CD4-positive, alpha-beta T cell (primary cell): ENCODE data around the gene CARD16. TPM values are rescaled to one million over a fixed set of nuclear protein-coding genes. Genes with fewer than 3 reads are reported as not detected.
"Not testable (repeated sequence)": the region's sequence is repeated elsewhere in the genome, so short reads cannot be mapped to it uniquely, and the experiment has no call there.

Experiments
- ATAC-seq: fragments of 200-7000 bp; cut with Tn5 transposase; one replicate; pipeline ENCODE4 v1.10.0; 2022; ENCODE audit warnings: mild to moderate bottlenecking; ENCODE audit not compliant: poor library complexity
- CTCF ChIA-PET: fragments of 350-600 bp; sonication (Branson Sonifier 250); formaldehyde crosslinking; loops from one replicate; lab custom pipeline; 2021; ENCODE audit warnings: antibody characterized with exemption, inconsistent platforms; lab: Charles Lee
- POLR2A ChIA-PET: fragments of 350-600 bp; sonication (Branson Sonifier 250); formaldehyde crosslinking; loops from one replicate; lab custom pipeline; 2021; ENCODE audit warnings: antibody characterized with exemption, inconsistent platforms; lab: Charles Lee
- DNase-seq, 14 experiments: peaks; one replicate each; pipeline ENCODE4 v3.0.0-alpha.2; 2013 to 2020; ENCODE audit warnings: mixed read lengths in 2 of 14
- H3K27ac ChIP-seq, 2 donors: one replicate each; pipeline versions ENCODE4 v1.5.1 to v1.7.0; 2013; ENCODE audit warnings: low read length in 2 of 2, low read depth in 1 of 2, mild to moderate bottlenecking in 1 of 2
- H3K27me3 ChIP-seq, 2 experiments: 1 replicate in 1 of 2; 2 replicates in 1 of 2; pipeline versions ENCODE4 v1.6.1 to v1.7.0; 2013; ENCODE audit warnings: low read length in 2 of 2, control low read depth in 1 of 2, mild to moderate bottlenecking in 1 of 2, moderate library complexity in 1 of 2; ENCODE audit not compliant: insufficient read depth in 2 of 2, control insufficient read depth in 1 of 2
- H3K36me3 ChIP-seq: one replicate; pipeline ENCODE4 v1.6.1; 2013; ENCODE audit warnings: low read length, control low read depth; ENCODE audit not compliant: insufficient read depth
- H3K4me1 ChIP-seq: one replicate; pipeline ENCODE4 v1.6.1; 2013; ENCODE audit warnings: low read length, control low read depth; ENCODE audit not compliant: insufficient read depth
- H3K4me3 ChIP-seq: one replicate; pipeline ENCODE4 v1.5.1; 2013; ENCODE audit warnings: mild to moderate bottlenecking, low read length, moderate library complexity
- H3K9me3 ChIP-seq, 2 experiments: 1 replicate in 1 of 2; 2 replicates in 1 of 2; pipeline versions ENCODE4 v1.6.1 to v1.7.0; 2013; ENCODE audit warnings: low read length in 2 of 2, mild to moderate bottlenecking in 2 of 2, control low read depth in 1 of 2, moderate library complexity in 1 of 2; ENCODE audit not compliant: control insufficient read depth in 1 of 2, insufficient read depth in 1 of 2
- H3K27ac Mint-ChIP-seq: one replicate; pipeline ENCODE4 v1.8.0; 2020; ENCODE audit warnings: mixed read lengths
- H3K27me3 Mint-ChIP-seq: one replicate; pipeline ENCODE4 v1.8.0; 2021; ENCODE audit warnings: mixed read lengths
- H3K36me3 Mint-ChIP-seq: one replicate; pipeline ENCODE4 v1.8.0; 2021; ENCODE audit warnings: low read depth, mixed read lengths
- H3K4me1 Mint-ChIP-seq: one replicate; pipeline ENCODE4 v1.8.0; 2021; ENCODE audit warnings: low read depth, mixed read lengths
- H3K4me3 Mint-ChIP-seq: one replicate; pipeline ENCODE4 v1.8.0; 2020; ENCODE audit warnings: mild to moderate bottlenecking, mixed read lengths
- H3K9me3 Mint-ChIP-seq: one replicate; pipeline ENCODE4 v1.8.0; 2020; ENCODE audit warnings: mixed read lengths
- intact Hi-C, 2 experiments: fragments of 100-400 bp; cut with DNase I in 1 of 2; cut with micrococcal nuclease in 1 of 2; formaldehyde crosslinking; loops; one replicate each; pipeline versions ENCODE4 v1.15.1 to v1.9.0; 2023 to 2025; cut with DNase I, micrococcal nuclease
- total RNA-seq, 174 experiments: library from RNA in 2 of 174; stranded (reverse) in 2 of 174; gene quantifications; one replicate each; pipeline ENCODE4 v1.2.3 and lab custom pipeline; 2021 to 2026
- TF ChIP-seq, protein P1 (sequence below): fragments of 200-600 bp; IDR thresholded peaks from one replicate; pipeline ENCODE4 v1.8.0; 2022; ENCODE audit warnings: antibody characterized with exemption, mild to moderate bottlenecking

Gene CARD16
- total RNA-seq, 2 experiments from 2014 or later = 22.4 to 23.6 TPM

DNA sequence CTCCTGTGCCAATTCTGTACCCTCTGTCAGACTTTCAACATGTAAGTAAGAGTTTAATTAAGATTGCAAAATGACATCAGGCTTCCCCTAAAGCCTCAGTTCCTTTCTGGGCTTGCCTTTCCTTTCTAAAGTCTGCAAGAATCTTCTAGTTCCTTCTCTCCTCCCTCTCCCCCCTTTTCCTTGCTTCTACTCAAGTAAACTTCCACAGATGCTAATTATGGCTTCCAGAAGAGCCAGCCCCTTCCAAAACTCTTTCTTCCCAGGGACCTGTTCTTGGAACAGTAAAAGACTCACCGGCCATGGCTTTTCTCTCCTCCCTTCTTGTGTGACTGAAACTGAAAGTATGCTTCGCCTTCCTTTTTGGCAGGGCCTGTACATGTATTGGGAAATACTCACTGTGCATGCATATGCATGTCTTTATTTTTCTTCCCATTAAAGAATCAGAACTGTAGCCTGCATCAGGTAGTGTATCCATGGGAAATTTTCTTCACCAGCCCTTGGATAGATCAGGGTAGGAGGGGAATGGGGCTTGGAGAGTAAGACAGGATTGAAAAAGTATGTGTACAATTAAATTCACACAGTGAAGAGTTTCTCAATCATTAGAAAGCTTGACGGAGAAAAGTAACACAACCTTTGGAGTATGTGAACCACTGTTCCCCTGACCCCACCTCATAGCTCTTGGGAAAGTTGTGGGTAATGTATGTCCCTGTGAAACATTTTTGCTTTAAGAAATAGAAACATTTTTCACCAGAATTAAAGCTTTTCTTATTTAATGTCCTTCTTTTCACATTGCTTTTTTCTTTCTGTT is 10.1 kb downstream of the CARD16 start, which contains the start of gene CASP1:
Gene CASP1, minus strand, starts transcription at position 332 of the 808 bp plus-strand sequence. Its CDS starts 31 bp downstream, at position 301.
- peak; percentile 77 for ATAC-seq
- peaks cover 0 to 4% of the 10 kb centered on the region in 2 experiments for H3K9me3 ChIP-seq
- peaks cover 16% of the 10 kb centered on the region for H3K4me1 ChIP-seq
- no peaks in the 10 kb centered on the region for H3K27me3 ChIP-seq
- peak within 1 kb of the TSS; percentile 66 for H3K4me3 ChIP-seq
- Mint-ChIP-seq H3K9me3 (no peaks in the 10 kb centered on the region), H3K36me3 (peaks cover 73% of the 10 kb centered on the region), H3K27ac (peak within 1 kb of the TSS; percentile 88), H3K27me3 (no peaks in the 10 kb centered on the region), H3K4me1 (peaks cover 50% of the 10 kb centered on the region), H3K4me3 (peak within 1 kb of the TSS; percentile 94)
- peaks cover 18% of the 10 kb centered on the region for H3K36me3 ChIP-seq
- ChIA-PET POLR2A (interaction anchor here (0.7 to 1.3 kb wide), 5 partner anchors 9 to 334 kb away, joined by 3 to 9 read pairs (median 3); partner anchors contain the start of gene CARD16), CTCF (interaction anchor here (0.6 kb wide), 1 partner anchor 29 kb away, joined by 4 read pairs; no protein-coding TSS in a partner anchor)
- peak within 1 kb of the TSS; percentile 26 to 76 for H3K27ac ChIP-seq
- intact Hi-C loops = loop anchor here (5.0 to 10.0 kb wide), 3 partner anchors 70 to 333 kb away; partner anchors contain the start of gene CASP4 (in 1 of the 2)
- TF ChIP-seq, protein P1, sequence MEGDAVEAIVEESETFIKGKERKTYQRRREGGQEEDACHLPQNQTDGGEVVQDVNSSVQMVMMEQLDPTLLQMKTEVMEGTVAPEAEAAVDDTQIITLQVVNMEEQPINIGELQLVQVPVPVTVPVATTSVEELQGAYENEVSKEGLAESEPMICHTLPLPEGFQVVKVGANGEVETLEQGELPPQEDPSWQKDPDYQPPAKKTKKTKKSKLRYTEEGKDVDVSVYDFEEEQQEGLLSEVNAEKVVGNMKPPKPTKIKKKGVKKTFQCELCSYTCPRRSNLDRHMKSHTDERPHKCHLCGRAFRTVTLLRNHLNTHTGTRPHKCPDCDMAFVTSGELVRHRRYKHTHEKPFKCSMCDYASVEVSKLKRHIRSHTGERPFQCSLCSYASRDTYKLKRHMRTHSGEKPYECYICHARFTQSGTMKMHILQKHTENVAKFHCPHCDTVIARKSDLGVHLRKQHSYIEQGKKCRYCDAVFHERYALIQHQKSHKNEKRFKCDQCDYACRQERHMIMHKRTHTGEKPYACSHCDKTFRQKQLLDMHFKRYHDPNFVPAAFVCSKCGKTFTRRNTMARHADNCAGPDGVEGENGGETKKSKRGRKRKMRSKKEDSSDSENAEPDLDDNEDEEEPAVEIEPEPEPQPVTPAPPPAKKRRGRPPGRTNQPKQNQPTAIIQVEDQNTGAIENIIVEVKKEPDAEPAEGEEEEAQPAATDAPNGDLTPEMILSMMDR = no peak
- peak in 8 of 14 experiments; percentile 12 to 70 (median 32) for DNase-seq

DNA sequence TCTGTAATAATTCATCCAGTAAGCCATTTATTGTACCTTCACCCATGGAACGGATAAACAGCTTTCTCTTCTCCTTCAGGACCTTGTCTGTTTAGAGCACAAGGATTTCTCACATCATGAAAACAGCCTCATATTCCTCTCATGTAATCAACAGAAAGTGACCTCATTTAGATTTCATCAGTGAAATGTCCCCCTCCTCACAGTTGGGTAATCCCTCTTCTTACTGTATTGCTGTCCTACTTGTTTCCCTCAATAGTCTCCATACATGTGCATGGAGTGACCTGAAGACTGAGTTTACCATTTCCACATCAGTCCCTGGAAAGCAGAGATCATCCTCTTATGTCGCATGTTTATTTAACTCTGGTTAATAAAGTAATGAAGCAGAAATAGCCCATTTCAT is 10.7 kb downstream of the CARD16 start:
- not testable (repeated sequence) for H3K9me3 ChIP-seq, DNase-seq, H3K27me3 ChIP-seq, H3K27me3 Mint-ChIP-seq, H3K9me3 Mint-ChIP-seq
- peaks cover 23% of the 10 kb centered on the region for H3K36me3 ChIP-seq
- Mint-ChIP-seq H3K27ac (peak overlapping the region; percentile 88), H3K4me3 (peak overlapping the region; percentile 94), H3K36me3 (peaks cover 74% of the 10 kb centered on the region), H3K4me1 (peaks cover 53% of the 10 kb centered on the region)
- peak; percentile 15 for ATAC-seq
- H3K4me1 ChIP-seq = peaks cover 19% of the 10 kb centered on the region
- peak overlapping the region; percentile 66 for H3K4me3 ChIP-seq
- H3K27ac ChIP-seq = peak overlapping the region; percentile 26 to 76
- ChIA-PET CTCF (interaction anchor here (0.9 kb wide), 1 partner anchor 9 kb away, joined by 3 read pairs; no protein-coding TSS in a partner anchor), POLR2A (interaction anchor here (0.6 to 1.3 kb wide), 3 partner anchors 9 to 329 kb away, joined by 3 to 9 read pairs (median 4); no protein-coding TSS in a partner anchor)
- intact Hi-C loops = loop anchor here in 1 of 2 experiments (10.0 kb wide), 1 partner anchor 70 kb away; the partner anchor contains the start of gene CASP4

DNA sequence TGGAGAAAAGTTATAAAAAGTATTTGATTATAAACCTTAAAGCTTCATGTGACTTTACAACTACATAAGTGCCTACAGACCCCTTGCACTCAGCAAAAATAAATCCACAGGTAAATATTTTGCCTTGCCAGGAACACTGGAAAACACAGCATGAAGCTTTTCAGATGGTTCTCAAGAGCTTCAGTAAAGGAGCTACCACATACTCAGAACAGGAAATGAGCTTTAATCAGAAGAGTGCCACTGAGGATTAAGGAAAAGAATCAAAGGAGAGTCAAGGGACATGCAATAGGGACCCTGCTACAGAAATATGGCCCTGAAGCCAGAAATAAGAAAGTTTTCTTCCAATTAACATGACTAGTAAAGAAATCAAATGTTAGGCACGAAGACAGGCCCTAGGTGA is 11.4 kb downstream of the CARD16 start:
- H3K27me3 ChIP-seq = no peaks in the 10 kb centered on the region
- peaks cover 19% of the 10 kb centered on the region for H3K4me1 ChIP-seq
- Mint-ChIP-seq H3K27ac (peak overlapping the region; percentile 88), H3K36me3 (peaks cover 74% of the 10 kb centered on the region), H3K4me1 (peaks cover 59% of the 10 kb centered on the region), H3K9me3 (no peaks in the 10 kb centered on the region), H3K4me3 (peak overlapping the region; percentile 94), H3K27me3 (no peaks in the 10 kb centered on the region)
- H3K27ac ChIP-seq = peak overlapping the region in 1 of 2 donors; percentile 76
- peak overlapping the region; percentile 66 for H3K4me3 ChIP-seq
- POLR2A ChIA-PET = interaction anchor here (0.6 to 1.5 kb wide), 4 partner anchors 10 to 328 kb away, joined by 3 to 9 read pairs (median 4); partner anchors contain the start of gene CASP5
- intact Hi-C loops = loop anchor here in 1 of 2 experiments (10.0 kb wide), 1 partner anchor 69 kb away; the partner anchor contains the start of gene CASP4
- DNase-seq (peak in 2 of 14 experiments; percentile 32), ATAC-seq (peak; percentile 35)
- TF ChIP-seq, protein P1 = no peak
- H3K9me3 ChIP-seq = peaks cover 0 to 4% of the 10 kb centered on the region in 2 experiments
- H3K36me3 ChIP-seq = peaks cover 29% of the 10 kb centered on the region
- CTCF ChIA-PET = interaction anchor here (0.9 kb wide), 1 partner anchor 9 kb away, joined by 3 read pairs; no protein-coding TSS in a partner anchor
